SK-N-MC (cell line): ENCODE measurements around the gene RMI2.
A peak's percentile ranks its signal among the peaks of the same experiment; 100 is the strongest.

Source experiments
- DNase-seq: peaks from one replicate; pipeline ENCODE4 v3.0.0-alpha.2; 2011; ENCODE audit warnings: low read depth, low spot score
- H3K27ac ChIP-seq: fragments of 200-600 bp; sonication (generic); 2 replicates; pipeline ENCODE4 v1.5.1; 2016; ENCODE audit warnings: mixed run types
- H3K36me3 ChIP-seq: fragments of 200-600 bp; sonication (generic); 2 replicates; pipeline ENCODE4 v1.6.1; 2017; ENCODE audit warnings: antibody characterized with exemption, low read length, mixed read lengths; ENCODE audit not compliant: insufficient read depth
- H3K4me3 ChIP-seq: fragments of 200-600 bp; sonication (generic); 2 replicates; pipeline ENCODE4 v1.5.1; 2016
- H3K9ac ChIP-seq: fragments of 200-600 bp; sonication (generic); 2 replicates; pipeline ENCODE4 v1.8.0; 2017; ENCODE audit warnings: mixed run types, mixed read lengths; ENCODE audit not compliant: insufficient read length
- H3K9me3 ChIP-seq: fragments of 200-600 bp; sonication (generic); 2 replicates; pipeline ENCODE4 v1.6.1; 2017; ENCODE audit warnings: low read depth, mild to moderate bottlenecking, antibody characterized with exemption, low read length, moderate library complexity, mixed read lengths
- EZH2 ChIP-seq: fragments of 200-600 bp; sonication (generic); IDR thresholded peaks from one replicate; pipeline ENCODE4 v1.6.1; 2017; ENCODE audit warnings: antibody characterized with exemption
- FOXP2 ChIP-seq: optimal IDR thresholded peaks from 2 replicates; pipeline ENCODE3; 2011; ENCODE audit warnings: mild to moderate bottlenecking, moderate library complexity; ENCODE audit not compliant: insufficient read depth; ENCODE audit errors: extremely low read length, control extremely low read depth
- POLR2AphosphoS5 ChIP-seq: IDR thresholded peaks from 2 replicates; pipeline ENCODE4 v1.6.1; 2012; ENCODE audit warnings: mild to moderate bottlenecking, low read depth, low read length, borderline replicate concordance

RMI2 gene

GRCh38 chr16:11348737-11349598 is 3.7 kb downstream of the RMI2 start:
- Histone ChIP-seq H3K27ac (peak overlapping the region; percentile 58; the same call in 1 of the 2 replicates), H3K9ac (no peak overlapping the region), H3K36me3 (peaks cover 12% of the 10 kb centered on the region; the same call in 1 of the 2 replicates), H3K4me3 (no peak overlapping the region), H3K9me3 (no peaks in the 10 kb centered on the region)
- TF ChIP-seq EZH2 = no peak
- DNase-seq = no peak

GRCh38 chr16:11349599-11350276 is 4.5 kb downstream of the RMI2 start:
- no peak for DNase-seq
- Histone ChIP-seq H3K36me3 (peaks cover 12% of the 10 kb centered on the region; the same call in 1 of the 2 replicates), H3K27ac (peak overlapping the region; percentile 58; the same call in 1 of the 2 replicates), H3K4me3 (no peak overlapping the region), H3K9me3 (no peaks in the 10 kb centered on the region), H3K9ac (no peak overlapping the region)
- TF ChIP-seq POLR2AphosphoS5 (no peak), FOXP2 (no peak), EZH2 (no peak)

- Histone ChIP-seq H3K36me3 (peaks cover 12% of the 10 kb centered on the region; the same call in 1 of the 2 replicates), H3K27ac (peak overlapping the region; percentile 78), H3K4me3 (peak overlapping the region; percentile 68), H3K9me3 (no peaks in the 10 kb centered on the region), H3K9ac (peak overlapping the region; percentile 33)
- no peak for DNase-seq
- TF ChIP-seq EZH2 (no peak), POLR2AphosphoS5 (no peak), FOXP2 (no peak)
Measured at GRCh38 chr16:11350519-11350918, 5.3 kb downstream of the RMI2 start.

- no peak for DNase-seq
- H3K9me3 ChIP-seq = no peaks in the 10 kb centered on the region
- H3K9ac ChIP-seq = peak overlapping the region; percentile 33
- peak overlapping the region; percentile 78 for H3K27ac ChIP-seq
- H3K4me3 ChIP-seq = peak overlapping the region; percentile 68
- H3K36me3 ChIP-seq = peaks cover 12% of the 10 kb centered on the region; the same call in 1 of the 2 replicates
- TF ChIP-seq FOXP2 (no peak), EZH2 (no peak), POLR2AphosphoS5 (no peak)
Measured at GRCh38 chr16:11350921-11351335, 5.7 kb downstream of the RMI2 start.

- no peak for DNase-seq
- Histone ChIP-seq H3K9me3 (no peaks in the 10 kb centered on the region), H3K9ac (no peak overlapping the region), H3K4me3 (no peak overlapping the region), H3K36me3 (peaks cover 12% of the 10 kb centered on the region; the same call in 1 of the 2 replicates), H3K27ac (no peak overlapping the region)
- no peak for TF ChIP-seq POLR2AphosphoS5
- TF ChIP-seq EZH2 = no peak
- no peak for TF ChIP-seq FOXP2
Measured at GRCh38 chr16:11353158-11353557, 7.9 kb downstream of the RMI2 start.

GRCh38 chr16:11354407-11354732 is 9.1 kb downstream of the RMI2 start:
- no peak for DNase-seq
- Histone ChIP-seq H3K9ac (no peak overlapping the region), H3K36me3 (peaks cover 12% of the 10 kb centered on the region; the same call in 1 of the 2 replicates), H3K9me3 (no peaks in the 10 kb centered on the region), H3K4me3 (no peak overlapping the region), H3K27ac (no peak overlapping the region)
- TF ChIP-seq POLR2AphosphoS5 (no peak), FOXP2 (no peak), EZH2 (no peak)

GRCh38 chr16:11354733-11355574 is 9.7 kb downstream of the RMI2 start:
- Histone ChIP-seq H3K4me3 (peak overlapping the region; percentile 45; the same call in 1 of the 2 replicates), H3K9ac (no peak overlapping the region), H3K27ac (peak overlapping the region; percentile 10; the same call in 1 of the 2 replicates), H3K36me3 (peaks cover 12% of the 10 kb centered on the region; the same call in 1 of the 2 replicates), H3K9me3 (no peaks in the 10 kb centered on the region)
- DNase-seq = no peak
- TF ChIP-seq FOXP2 = peak; percentile 38
- no peak for TF ChIP-seq EZH2

- Histone ChIP-seq H3K9ac (no peak overlapping the region), H3K9me3 (no peaks in the 10 kb centered on the region), H3K4me3 (peak overlapping the region; percentile 45), H3K27ac (0 out of 2 replicates have a peak overlapping the region, but pooled peaks have one; percentile 38), H3K36me3 (peaks cover 12% of the 10 kb centered on the region; the same call in 1 of the 2 replicates)
- TF ChIP-seq POLR2AphosphoS5 (peak; percentile 21; the same call in 1 of the 2 replicates), EZH2 (no peak), FOXP2 (no peak)
- peak; percentile 72 for DNase-seq
Measured at GRCh38 chr16:11355862-11356261, 10.6 kb downstream of the RMI2 start.
